Ovary (tissue), 9 donors: ENCODE data around the gene RUNX2. TPM values are rescaled to one million over a fixed set of nuclear protein-coding genes. Genes with fewer than 3 reads are reported as not detected.

Experiments
- DNase-seq, 5 donors: peaks; one replicate each; pipeline ENCODE4 v3.0.0-alpha.2; 2019 to 2020
- H3K27ac ChIP-seq, 2 donors: fragments of 200-600 bp; one replicate each; pipeline versions ENCODE4 v1.5.1 to v1.8.0; 2019 to 2022
- H3K27me3 ChIP-seq: fragments of 200-600 bp; one replicate; pipeline ENCODE4 v1.8.0; 2022
- H3K36me3 ChIP-seq: fragments of 200-600 bp; sonication (generic); one replicate; pipeline ENCODE4 v1.5.1; 2019
- H3K4me1 ChIP-seq: one replicate; pipeline ENCODE4 v1.8.1; 2013; ENCODE audit warnings: mild to moderate bottlenecking, moderate library complexity; ENCODE audit not compliant: insufficient read depth
- H3K4me3 ChIP-seq: fragments of 200-600 bp; sonication (generic); one replicate; pipeline ENCODE4 v1.5.1; 2017
- H3K9me3 ChIP-seq, 2 donors: fragments of 200-600 bp in 1 of 2; sonication (generic) in 1 of 2; one replicate each; pipeline versions ENCODE4 v1.5.1 to v1.8.1; 2013 to 2019; ENCODE audit warnings: mild to moderate bottlenecking in 1 of 2, moderate library complexity in 1 of 2
- CTCF ChIP-seq, 3 donors: fragments of 450-650 bp in 2 of 3; fragments of 200-600 bp in 1 of 3; IDR thresholded peaks; one replicate each; pipeline versions ENCODE4 v1.5.1 to v1.8.0; 2016 to 2022; ENCODE audit warnings: antibody characterized with exemption in 3 of 3, mild to moderate bottlenecking in 1 of 3
- EP300 ChIP-seq: sonication (generic); formaldehyde crosslinking; IDR thresholded peaks from one replicate; pipeline ENCODE4 v1.6.1; 2017; ENCODE audit warnings: antibody characterized with exemption
- POLR2A ChIP-seq: fragments of 450-650 bp; IDR thresholded peaks from one replicate; pipeline ENCODE4 v1.6.1; 2017; ENCODE audit warnings: antibody characterized with exemption, mild to moderate bottlenecking, moderate library complexity
- WGBS, 3 donors: extraction: QIAGEN DNeasy Blood & Tissue Kit in 1 of 3; methylation state at CpG; one replicate each; pipeline versions ENCODE4 v1.1.5 to v1.1.7; 2013 to 2017; 5-methylcytosine and 5-hydroxymethylcytosine counted together
- intact Hi-C, 4 donors: fragments of 100-400 bp; cut with DNase I; formaldehyde crosslinking; loops; one replicate each; pipeline versions ENCODE4 v1.11.0 to v1.15.1; 2022 to 2023
- polyA plus RNA-seq, 2 donors: library from polyadenylated mRNA; stranded (reverse); fragments of 200-250 nt in 1 of 2; fragments of 350-450 nt in 1 of 2; fragmentation: Illumina TruSeq in 1 of 2; extraction: RNeasy Lipid Tissue Mini Kit (QIAGEN cat#74804) in 1 of 2; gene quantifications; one replicate each; pipeline ENCODE4 v1.2.3, GENCODE V29; 2013 to 2014
- total RNA-seq, 7 donors: library from RNA; depleted of rRNA in 2 of 7; stranded (reverse); fragments of >200 nt in 2 of 7; fragmentation: NEBNext Ultra II Directional in 3 of 7; extraction: Animal tissue kit (Norgen Biotek cat#: 25700) in 3 of 7; gene quantifications; one replicate each; pipeline versions ENCODE4 v1.1.0 to v1.2.4, GENCODE V29; 2016 to 2023
- donor health status: DM: no; HTN: no; CAD: no; lungs with moderate emphysema.
- donor health status: DM: no; HTN: no; CAD: no.
- donor health status: Bipolar disorder and iron deficiency.
- donor health status: DM: yes; HTN: yes; CAD: no.
- donor health status: DM: no; HTN: no; CAD: no.
- donor health status: DM: yes; HTN: yes; CAD: no.

RUNX2 gene
- total and polyA plus RNA-seq, 9 donors: 1.1 to 25.2 (median 3.3) TPM

GRCh38 chr6:45675634-45676033 is 347.5 kb downstream of the RUNX2 start:
- WGBS, 3 donors: 81 to 85% (median 81%) methylated on average over 11 of the region's 11 CpGs
- intact Hi-C loops: loop anchor here in 1 of 4 donors (2.0 kb wide), 1 partner anchor 59 kb away; no protein-coding TSS in a partner anchor

GRCh38 chr6:45676380-45676779 is 348.2 kb downstream of the RUNX2 start:
- Histone ChIP-seq H3K9me3 (no peaks in the 10 kb centered on the region), H3K4me3 (no peak overlapping the region), H3K4me1 (peaks cover 1% of the 10 kb centered on the region), H3K27me3 (no peaks in the 10 kb centered on the region), H3K36me3 (no peaks in the 10 kb centered on the region), H3K27ac (no peak overlapping the region)
- intact Hi-C loops: loop anchor here in 1 of 4 donors (2.0 kb wide), 1 partner anchor 60 kb away; no protein-coding TSS in a partner anchor
- TF ChIP-seq CTCF (IDR thresholded peaks at IDR 0.05) (no peak), EP300 (no peak), POLR2A (no peak)
- DNase-seq: no peak
- 93 to 96% (median 93%) methylated on average over 10 of the region's 10 CpGs for WGBS, 3 donors

More at GRCh38 chr6:45675634-45676033, 347.5 kb downstream of the RUNX2 start:
- TF ChIP-seq CTCF (IDR thresholded peaks at IDR 0.05) (no peak), EP300 (no peak), POLR2A (no peak)
- Histone ChIP-seq H3K9me3 (no peaks in the 10 kb centered on the region), H3K27me3 (no peaks in the 10 kb centered on the region), H3K4me3 (no peak overlapping the region), H3K4me1 (peaks cover 1% of the 10 kb centered on the region), H3K36me3 (no peaks in the 10 kb centered on the region), H3K27ac (no peak overlapping the region)
- no peak for DNase-seq

- Histone ChIP-seq H3K9me3 (no peaks in the 10 kb centered on the region), H3K27me3 (no peaks in the 10 kb centered on the region), H3K4me1 (peaks cover 1% of the 10 kb centered on the region), H3K36me3 (no peaks in the 10 kb centered on the region), H3K27ac (no peak overlapping the region), H3K4me3 (no peak overlapping the region)
- 5 to 9% (median 6%) methylated on average over 14 of the region's 14 CpGs for WGBS, 3 donors
- DNase-seq: no peak
- no peak for TF ChIP-seq EP300
- TF ChIP-seq CTCF (IDR thresholded peaks at IDR 0.05): no peak
- TF ChIP-seq POLR2A: no peak
- intact Hi-C loops: loop anchor here in 1 of 4 donors (2.0 kb wide), 1 partner anchor 61 kb away; no protein-coding TSS in a partner anchor
These were observed 349.5 kb downstream of the RUNX2 start for GRCh38 chr6:45677381-45678284.

GRCh38 chr6:45678285-45678607 is 350.1 kb downstream of the RUNX2 start:
- H3K27ac ChIP-seq: no peak overlapping the region
- intact Hi-C loops: no loop called here
- DNase-seq: no peak
- H3K4me1 ChIP-seq: peaks cover 1% of the 10 kb centered on the region
- H3K4me3 ChIP-seq: no peak overlapping the region
- no peaks in the 10 kb centered on the region for H3K36me3 ChIP-seq
- no peaks in the 10 kb centered on the region for H3K27me3 ChIP-seq
- no peaks in the 10 kb centered on the region for H3K9me3 ChIP-seq
- TF ChIP-seq CTCF (IDR thresholded peaks at IDR 0.05) (no peak), POLR2A (no peak)
- WGBS, 3 donors: 68 to 71% (median 68%) methylated on average over 5 of the region's 5 CpGs
